ENCODE results near the gene MAVS. TPM values are rescaled to one million over a fixed set of nuclear protein-coding genes. Genes with fewer than 3 reads are reported as not detected.

MAVS gene
- total and polyA plus RNA-seq, 10 donors, result 4.1 to 45.0 (median 35.3) TPM

DNA sequence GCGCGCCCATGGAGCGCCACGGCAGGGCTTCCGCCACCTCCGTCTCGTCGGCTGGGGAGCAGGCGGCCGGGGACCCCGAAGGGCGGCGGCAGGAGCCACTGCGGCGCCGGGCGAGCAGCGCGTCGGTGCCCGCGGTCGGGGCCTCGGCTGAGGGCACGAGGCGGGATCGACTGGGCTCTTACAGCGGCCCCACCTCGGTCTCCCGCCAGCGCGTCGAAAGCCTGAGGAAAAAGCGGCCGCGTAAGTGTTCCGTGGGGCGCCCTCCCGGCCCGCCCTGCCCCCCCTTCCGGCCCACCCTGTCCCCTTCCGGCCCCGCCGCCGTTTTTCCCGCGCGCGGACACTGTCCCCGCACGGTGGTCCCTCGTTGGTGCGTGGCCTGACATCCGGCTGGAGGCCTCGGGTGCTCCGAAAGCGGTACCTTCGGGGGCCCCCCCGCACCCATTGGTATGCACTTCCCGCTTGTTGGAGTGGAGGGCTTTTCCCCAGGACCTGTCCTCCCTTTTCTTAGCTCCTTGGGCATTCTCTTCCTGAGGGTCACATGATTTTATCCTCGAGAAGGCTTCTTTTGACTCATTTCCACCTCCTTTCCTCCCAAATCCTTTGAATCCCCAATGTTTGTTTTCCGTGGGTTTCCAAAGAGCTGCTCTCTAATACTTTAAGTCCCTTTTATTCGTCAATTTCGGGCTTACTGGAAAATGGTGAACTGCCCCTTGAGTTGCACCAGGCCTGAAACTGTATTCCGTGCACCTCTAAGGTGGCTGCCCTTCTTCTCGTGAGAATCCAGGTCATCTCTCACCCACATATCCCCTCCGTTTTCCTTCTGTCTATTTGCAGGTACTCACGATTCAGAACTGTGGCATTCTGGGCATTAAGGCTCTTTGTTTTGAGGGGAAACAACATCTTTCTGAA, 43.1 kb downstream of the MAVS start:
- peak; percentile 92 for DNase-seq
- peaks cover 0 to 6% (median 0%) of the 10 kb centered on the region in 6 donors for H3K36me3 ChIP-seq
- intact Hi-C loops (cut with DNase I; ENCODE audit: low total_unique reads), result no loop called here
- peak overlapping the region; percentile 55 to 99 (median 94) for H3K4me3 ChIP-seq
- TF ChIP-seq POLR2AphosphoS5 (IDR thresholded peaks at IDR 0.05) (no peak), POLR2A (IDR thresholded peaks at IDR 0.05) (no peak)
- TF ChIP-seq, protein P1, sequence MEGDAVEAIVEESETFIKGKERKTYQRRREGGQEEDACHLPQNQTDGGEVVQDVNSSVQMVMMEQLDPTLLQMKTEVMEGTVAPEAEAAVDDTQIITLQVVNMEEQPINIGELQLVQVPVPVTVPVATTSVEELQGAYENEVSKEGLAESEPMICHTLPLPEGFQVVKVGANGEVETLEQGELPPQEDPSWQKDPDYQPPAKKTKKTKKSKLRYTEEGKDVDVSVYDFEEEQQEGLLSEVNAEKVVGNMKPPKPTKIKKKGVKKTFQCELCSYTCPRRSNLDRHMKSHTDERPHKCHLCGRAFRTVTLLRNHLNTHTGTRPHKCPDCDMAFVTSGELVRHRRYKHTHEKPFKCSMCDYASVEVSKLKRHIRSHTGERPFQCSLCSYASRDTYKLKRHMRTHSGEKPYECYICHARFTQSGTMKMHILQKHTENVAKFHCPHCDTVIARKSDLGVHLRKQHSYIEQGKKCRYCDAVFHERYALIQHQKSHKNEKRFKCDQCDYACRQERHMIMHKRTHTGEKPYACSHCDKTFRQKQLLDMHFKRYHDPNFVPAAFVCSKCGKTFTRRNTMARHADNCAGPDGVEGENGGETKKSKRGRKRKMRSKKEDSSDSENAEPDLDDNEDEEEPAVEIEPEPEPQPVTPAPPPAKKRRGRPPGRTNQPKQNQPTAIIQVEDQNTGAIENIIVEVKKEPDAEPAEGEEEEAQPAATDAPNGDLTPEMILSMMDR (IDR thresholded peaks at IDR 0.05 in 8 of 11, conservative IDR thresholded peaks at IDR 0.05 in 3 of 11), result no peak
- peaks cover 39 to 73% (median 59%) of the 10 kb centered on the region in 6 donors for H3K4me1 ChIP-seq
- H3K27me3 ChIP-seq (replicated peaks in 1 of 7), result no peaks in the 10 kb centered on the region
- H3K27ac ChIP-seq, result peak overlapping the region; percentile 97 to 100 (median 98)
- WGBS, 5 donors, result 0 to 1% (median 0%) methylated on average over 34 to 68 of the region's 68 CpGs
- H3K9me3 ChIP-seq, result no peaks in the 10 kb centered on the region

DNA sequence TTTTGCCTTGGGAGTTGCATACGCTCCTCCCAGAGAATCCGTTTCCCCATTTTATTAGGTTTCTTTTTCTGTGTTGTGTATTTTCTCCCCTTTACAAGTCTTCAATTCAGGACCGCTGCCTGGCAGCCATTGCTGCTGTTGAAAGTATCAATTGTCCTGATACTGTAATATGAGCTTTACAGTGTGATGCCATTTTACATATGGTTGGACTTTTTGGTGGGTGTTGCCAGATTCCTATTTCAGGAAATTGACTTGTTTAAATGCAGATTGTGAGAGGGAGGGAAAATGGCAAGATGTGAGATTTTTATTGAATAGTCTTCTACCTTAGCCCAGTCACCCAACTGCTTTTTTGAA, 43.7 kb downstream of the MAVS start:
- H3K9me3 ChIP-seq, result no peaks in the 10 kb centered on the region
- no peak for TF ChIP-seq POLR2A (IDR thresholded peaks at IDR 0.05)
- TF ChIP-seq, protein P1 (IDR thresholded peaks at IDR 0.05 in 8 of 11, conservative IDR thresholded peaks at IDR 0.05 in 3 of 11), result no peak
- no peak for TF ChIP-seq POLR2AphosphoS5 (IDR thresholded peaks at IDR 0.05)
- H3K27me3 ChIP-seq (replicated peaks in 1 of 7), result no peaks in the 10 kb centered on the region
- intact Hi-C loops (cut with DNase I; ENCODE audit: low total_unique reads), result no loop called here
- H3K27ac ChIP-seq, result peak overlapping the region; percentile 97 to 100 (median 98)
- H3K36me3 ChIP-seq, result peaks cover 0 to 12% (median 0%) of the 10 kb centered on the region in 6 donors
- no peak for DNase-seq
- H3K4me1 ChIP-seq, result peaks cover 46 to 79% (median 66%) of the 10 kb centered on the region in 6 donors
- peak overlapping the region; percentile 55 to 99 (median 94) for H3K4me3 ChIP-seq
- 0 to 2% (median 1%) methylated on average over 3 of the region's 3 CpGs for WGBS, 5 donors

DNA sequence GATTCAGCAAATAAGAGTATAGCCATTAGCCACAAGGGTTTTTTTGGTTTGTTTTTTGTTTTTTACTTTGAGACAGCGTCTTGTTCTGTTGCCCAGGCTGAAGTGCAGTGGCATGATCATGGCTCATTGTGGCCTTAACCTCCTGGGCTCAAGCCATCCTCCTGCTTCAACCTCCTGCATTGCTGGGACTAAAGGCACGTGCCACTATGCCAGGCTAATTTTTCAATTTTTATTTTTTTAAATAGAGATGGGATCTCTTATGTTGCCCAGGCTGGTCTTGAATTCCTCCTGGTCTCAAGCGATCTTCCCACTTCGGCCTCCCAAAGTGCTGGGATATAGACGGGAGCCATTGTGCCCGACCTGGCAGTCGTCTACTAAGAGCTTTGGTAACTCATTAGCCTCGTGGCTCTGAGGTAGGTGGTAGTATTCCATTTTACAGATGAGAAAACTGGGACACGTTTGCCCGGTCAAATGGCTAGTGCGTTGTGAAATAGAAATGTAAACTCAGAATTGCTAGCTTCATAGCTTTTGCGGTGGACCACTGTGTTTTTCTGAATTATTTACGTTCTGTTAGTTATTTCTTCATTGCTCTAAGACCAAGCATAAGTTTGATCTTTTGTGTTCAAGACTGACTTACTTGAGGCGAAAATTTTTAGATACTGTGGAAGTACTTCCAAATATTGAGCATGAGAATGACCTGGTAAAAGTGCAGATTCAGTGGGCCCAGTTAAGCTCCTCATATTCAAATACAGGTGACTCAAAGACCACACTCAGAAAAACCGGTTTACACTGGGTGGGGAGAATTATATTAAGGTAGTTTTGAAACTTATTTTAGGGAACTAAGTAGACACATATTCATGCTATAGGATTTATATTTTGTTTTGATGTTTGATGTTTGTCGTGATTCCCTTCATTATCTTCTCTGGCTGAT, 44.6 kb downstream of the MAVS start:
- no peaks in the 10 kb centered on the region for H3K9me3 ChIP-seq
- peaks cover 51 to 88% (median 74%) of the 10 kb centered on the region in 6 donors for H3K4me1 ChIP-seq
- peak overlapping the region; percentile 55 to 99 (median 94) for H3K4me3 ChIP-seq
- 32 to 52% (median 41%) methylated on average over 16 of the region's 16 CpGs for WGBS, 5 donors
- TF ChIP-seq, protein P1 (IDR thresholded peaks at IDR 0.05 in 8 of 11, conservative IDR thresholded peaks at IDR 0.05 in 3 of 11), result no peak
- TF ChIP-seq POLR2A (IDR thresholded peaks at IDR 0.05), result no peak
- intact Hi-C loops (cut with DNase I; ENCODE audit: low total_unique reads), result no loop called here
- no peaks in the 10 kb centered on the region for H3K27me3 ChIP-seq (replicated peaks in 1 of 7)
- DNase-seq, result no peak
- H3K36me3 ChIP-seq, result peaks cover 0 to 15% (median 0%) of the 10 kb centered on the region in 6 donors
- H3K27ac ChIP-seq, result peak overlapping the region in 7 of 8 donors; percentile 97 to 100 (median 98)
